GM12865 (cell line): ENCODE data around the gene USP24.

Experiments used
- DNase-seq: peaks from one replicate; pipeline ENCODE4 v3.0.0; 2010; ENCODE audit warnings: low read depth
- H3K4me3 ChIP-seq: 2 replicates; pipeline ENCODE4 v1.5.1; 2011; ENCODE audit warnings: mild to moderate bottlenecking, low read depth, low read length, control low read depth
- CTCF ChIP-seq: IDR thresholded peaks from 2 replicates; pipeline ENCODE4 v1.5.1; 2011; ENCODE audit warnings: low read length, control low read depth, low read depth, inconsistent platforms; ENCODE audit not compliant: insufficient read depth; ENCODE audit errors: missing control alignments

Gene USP24

GRCh38 chr1:55040933-55041494 lies 174.2 kb downstream of the USP24 start:
- no peak for DNase-seq
- H3K4me3 ChIP-seq, result no peak overlapping the region
- no peak for TF ChIP-seq CTCF

GRCh38 chr1:55040083-55040932 lies 174.9 kb downstream of the USP24 start:
- TF ChIP-seq CTCF, result no peak
- no peak for DNase-seq
- H3K4me3 ChIP-seq, result no peak overlapping the region

DNA sequence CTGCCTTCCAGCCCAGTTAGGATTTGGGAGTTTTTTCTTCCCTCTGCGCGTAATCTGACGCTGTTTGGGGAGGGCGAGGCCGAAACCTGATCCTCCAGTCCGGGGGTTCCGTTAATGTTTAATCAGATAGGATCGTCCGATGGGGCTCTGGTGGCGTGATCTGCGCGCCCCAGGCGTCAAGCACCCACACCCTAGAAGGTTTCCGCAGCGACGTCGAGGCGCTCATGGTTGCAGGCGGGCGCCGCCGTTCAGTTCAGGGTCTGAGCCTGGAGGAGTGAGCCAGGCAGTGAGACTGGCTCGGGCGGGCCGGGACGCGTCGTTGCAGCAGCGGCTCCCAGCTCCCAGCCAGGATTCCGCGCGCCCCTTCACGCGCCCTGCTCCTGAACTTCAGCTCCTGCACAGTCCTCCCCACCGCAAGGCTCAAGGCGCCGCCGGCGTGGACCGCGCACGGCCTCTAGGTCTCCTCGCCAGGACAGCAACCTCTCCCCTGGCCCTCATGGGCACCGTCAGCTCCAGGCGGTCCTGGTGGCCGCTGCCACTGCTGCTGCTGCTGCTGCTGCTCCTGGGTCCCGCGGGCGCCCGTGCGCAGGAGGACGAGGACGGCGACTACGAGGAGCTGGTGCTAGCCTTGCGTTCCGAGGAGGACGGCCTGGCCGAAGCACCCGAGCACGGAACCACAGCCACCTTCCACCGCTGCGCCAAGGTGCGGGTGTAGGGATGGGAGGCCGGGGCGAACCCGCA lies 175.7 kb downstream of the USP24 start, which contains the start of gene PCSK9:
TSS of gene PCSK9 (plus strand) at position 207 of the 741 bp plus-strand sequence. CDS start at position 497, 290 bp downstream.
- no peak for TF ChIP-seq CTCF
- DNase-seq, result no peak

GRCh38 chr1:55038974-55039341 lies 176.2 kb downstream of the USP24 start:
- DNase-seq, result no peak
- no peak for TF ChIP-seq CTCF
- no peak overlapping the region for H3K4me3 ChIP-seq

More for the DNA sequence above, 175.7 kb downstream of the USP24 start, which contains the start of gene PCSK9:
- no peak within 1 kb of the TSS for H3K4me3 ChIP-seq

DNA sequence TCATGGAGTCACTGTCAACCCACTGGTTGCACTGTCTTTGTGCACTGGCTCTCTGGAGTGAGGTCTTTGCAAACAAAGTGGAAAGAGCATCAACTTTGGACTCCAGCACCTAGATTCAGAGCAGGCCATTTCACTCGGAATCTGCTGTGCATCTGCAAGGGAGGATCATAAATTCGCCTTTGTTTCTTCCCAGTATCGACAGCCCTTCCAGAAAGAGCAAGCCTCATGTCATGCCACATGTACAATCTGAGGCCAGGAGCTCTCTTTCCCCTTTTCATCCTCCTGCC lies 176.7 kb downstream of the USP24 start:
- no peak overlapping the region for H3K4me3 ChIP-seq
- TF ChIP-seq CTCF, result no peak
- no peak for DNase-seq

DNA sequence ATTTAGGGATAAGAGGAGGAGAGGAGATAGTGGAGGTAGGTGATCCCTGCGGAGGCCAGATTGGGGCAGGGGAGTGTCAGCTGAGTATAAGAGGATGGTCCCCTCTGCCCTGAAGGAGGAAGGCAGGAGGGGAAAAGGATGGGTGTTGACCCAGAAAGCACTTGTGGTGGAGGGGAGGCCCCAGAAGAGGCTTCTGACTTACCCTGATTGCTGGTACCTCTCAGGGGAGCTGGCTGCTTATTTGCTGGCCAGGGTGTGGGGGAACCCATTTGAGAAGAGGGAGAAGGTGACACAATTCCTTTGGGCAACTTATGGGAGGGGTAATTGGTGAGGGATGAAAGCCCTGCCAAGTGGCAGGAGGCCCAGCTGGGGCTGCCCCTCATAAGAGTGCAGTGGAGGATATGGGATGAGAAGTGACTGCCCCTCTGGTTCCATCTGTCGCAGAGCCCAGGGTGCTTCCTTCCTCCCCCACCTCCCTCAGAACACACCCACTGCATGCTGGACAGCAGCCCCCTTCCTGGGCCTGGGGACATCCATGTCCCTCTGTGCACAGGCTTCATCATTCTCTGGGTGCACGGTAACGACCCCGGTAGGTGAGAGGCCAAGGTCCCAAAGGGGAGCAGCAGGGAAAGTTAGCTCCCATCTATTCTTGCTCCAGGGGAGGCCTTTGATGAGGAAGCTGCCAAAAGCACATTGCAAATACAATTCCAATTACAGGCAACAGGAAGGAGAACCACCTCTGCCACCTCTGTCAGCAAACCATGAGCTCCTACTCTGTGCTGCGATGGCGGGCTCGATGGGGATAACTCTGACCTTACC lies 177.2 kb downstream of the USP24 start:
- no peak for DNase-seq
- H3K4me3 ChIP-seq, result no peak overlapping the region
- no peak for TF ChIP-seq CTCF
